ENCODE results near the gene AFF1.
A peak's percentile ranks its signal among the peaks of the same experiment; 100 is the strongest.

The AFF1 gene

GRCh38 chr4:86935566-86935852, 698 bp downstream of the AFF1 start:
- Histone ChIP-seq H3K9ac (ENCODE audit: low read depth, low read length) (peak overlapping the region; percentile 98), H3K36me3 (ENCODE audit: insufficient read depth, low read length) (no peaks in the 10 kb centered on the region), H3K4me1 (ENCODE audit: insufficient read depth, low read length) (peaks cover 17% of the 10 kb centered on the region)

GRCh38 chr4:86935853-86936733, 1.3 kb downstream of the AFF1 start:
- Histone ChIP-seq H3K9me3 (ENCODE audit: control insufficient read depth, insufficient read depth, low read length) (no peaks in the 10 kb centered on the region), H3K36me3 (ENCODE audit: insufficient read depth, low read length) (no peaks in the 10 kb centered on the region), H3K9ac (ENCODE audit: low read depth, low read length) (peak overlapping the region; percentile 98), H3K4me1 (ENCODE audit: insufficient read depth, low read length) (peaks cover 17% of the 10 kb centered on the region)

More at GRCh38 chr4:86935566-86935852, 698 bp downstream of the AFF1 start:
- no peaks in the 10 kb centered on the region for H3K9me3 ChIP-seq (ENCODE audit: control insufficient read depth, insufficient read depth, low read length)

- Histone ChIP-seq H3K36me3 (ENCODE audit: insufficient read depth, low read length) (no peaks in the 10 kb centered on the region), H3K9me3 (ENCODE audit: control insufficient read depth, insufficient read depth, low read length) (no peaks in the 10 kb centered on the region), H3K9ac (ENCODE audit: low read depth, low read length) (no peak overlapping the region), H3K4me1 (ENCODE audit: insufficient read depth, low read length) (peaks cover 17% of the 10 kb centered on the region)
These were observed 4.1 kb downstream of the AFF1 start for GRCh38 chr4:86938771-86939520.

GRCh38 chr4:86939729-86940575, 5.1 kb downstream of the AFF1 start:
- Histone ChIP-seq H3K36me3 (ENCODE audit: insufficient read depth, low read length) (no peaks in the 10 kb centered on the region), H3K9ac (ENCODE audit: low read depth, low read length) (no peak overlapping the region), H3K9me3 (ENCODE audit: control insufficient read depth, insufficient read depth, low read length) (no peaks in the 10 kb centered on the region), H3K4me1 (ENCODE audit: insufficient read depth, low read length) (peaks cover 17% of the 10 kb centered on the region)

- H3K9me3 ChIP-seq (ENCODE audit: control insufficient read depth, insufficient read depth, low read length) = no peaks in the 10 kb centered on the region
- H3K4me1 ChIP-seq (ENCODE audit: insufficient read depth, low read length) = peaks cover 22% of the 10 kb centered on the region
- no peaks in the 10 kb centered on the region for H3K36me3 ChIP-seq (ENCODE audit: insufficient read depth, low read length)
- no peak overlapping the region for H3K9ac ChIP-seq (ENCODE audit: low read depth, low read length)
These were observed 6.2 kb downstream of the AFF1 start for GRCh38 chr4:86940920-86941460.

GRCh38 chr4:86942185-86942666, 7.4 kb downstream of the AFF1 start:
- H3K36me3 ChIP-seq (ENCODE audit: insufficient read depth, low read length) = no peaks in the 10 kb centered on the region
- peaks cover 31% of the 10 kb centered on the region for H3K4me1 ChIP-seq (ENCODE audit: insufficient read depth, low read length)
- no peaks in the 10 kb centered on the region for H3K9me3 ChIP-seq (ENCODE audit: control insufficient read depth, insufficient read depth, low read length)
- H3K9ac ChIP-seq (ENCODE audit: low read depth, low read length) = no peak overlapping the region

GRCh38 chr4:86944964-86945781, 10.4 kb downstream of the AFF1 start:
- H3K36me3 ChIP-seq (ENCODE audit: insufficient read depth, low read length) = no peaks in the 10 kb centered on the region
- no peaks in the 10 kb centered on the region for H3K9me3 ChIP-seq (ENCODE audit: control insufficient read depth, insufficient read depth, low read length)
- no peak overlapping the region for H3K9ac ChIP-seq (ENCODE audit: low read depth, low read length)
- H3K4me1 ChIP-seq (ENCODE audit: insufficient read depth, low read length) = peaks cover 27% of the 10 kb centered on the region

GRCh38 chr4:86946868-86947500, 12.2 kb downstream of the AFF1 start:
- Histone ChIP-seq H3K9ac (ENCODE audit: low read depth, low read length) (no peak overlapping the region), H3K4me1 (ENCODE audit: insufficient read depth, low read length) (peaks cover 37% of the 10 kb centered on the region), H3K36me3 (ENCODE audit: insufficient read depth, low read length) (no peaks in the 10 kb centered on the region), H3K9me3 (ENCODE audit: control insufficient read depth, insufficient read depth, low read length) (no peaks in the 10 kb centered on the region)

GRCh38 chr4:86947501-86948120, 12.8 kb downstream of the AFF1 start:
- Histone ChIP-seq H3K9ac (ENCODE audit: low read depth, low read length) (no peak overlapping the region), H3K4me1 (ENCODE audit: insufficient read depth, low read length) (peaks cover 38% of the 10 kb centered on the region)

GRCh38 chr4:86948276-86948675, 13.5 kb downstream of the AFF1 start:
- Histone ChIP-seq H3K9me3 (ENCODE audit: control insufficient read depth, insufficient read depth, low read length) (no peaks in the 10 kb centered on the region), H3K9ac (ENCODE audit: low read depth, low read length) (no peak overlapping the region), H3K4me1 (ENCODE audit: insufficient read depth, low read length) (peaks cover 38% of the 10 kb centered on the region), H3K36me3 (ENCODE audit: insufficient read depth, low read length) (no peaks in the 10 kb centered on the region)

More at GRCh38 chr4:86947501-86948120, 12.8 kb downstream of the AFF1 start:
- Histone ChIP-seq H3K9me3 (ENCODE audit: control insufficient read depth, insufficient read depth, low read length) (no peaks in the 10 kb centered on the region), H3K36me3 (ENCODE audit: insufficient read depth, low read length) (no peaks in the 10 kb centered on the region)

- H3K9me3 ChIP-seq (ENCODE audit: control insufficient read depth, insufficient read depth, low read length) = no peaks in the 10 kb centered on the region
- peaks cover 33% of the 10 kb centered on the region for H3K4me1 ChIP-seq (ENCODE audit: insufficient read depth, low read length)
- H3K36me3 ChIP-seq (ENCODE audit: insufficient read depth, low read length) = no peaks in the 10 kb centered on the region
- no peak overlapping the region for H3K9ac ChIP-seq (ENCODE audit: low read depth, low read length)
These were observed 16.2 kb downstream of the AFF1 start for GRCh38 chr4:86950831-86951525.

- Histone ChIP-seq H3K9me3 (ENCODE audit: control insufficient read depth, insufficient read depth, low read length) (no peaks in the 10 kb centered on the region), H3K9ac (ENCODE audit: low read depth, low read length) (no peak overlapping the region), H3K4me1 (ENCODE audit: insufficient read depth, low read length) (peaks cover 20% of the 10 kb centered on the region), H3K36me3 (ENCODE audit: insufficient read depth, low read length) (no peaks in the 10 kb centered on the region)
These were observed 21.2 kb downstream of the AFF1 start for GRCh38 chr4:86955888-86956451.
